ENCODE results near the gene SNAPC4.

DNA sequence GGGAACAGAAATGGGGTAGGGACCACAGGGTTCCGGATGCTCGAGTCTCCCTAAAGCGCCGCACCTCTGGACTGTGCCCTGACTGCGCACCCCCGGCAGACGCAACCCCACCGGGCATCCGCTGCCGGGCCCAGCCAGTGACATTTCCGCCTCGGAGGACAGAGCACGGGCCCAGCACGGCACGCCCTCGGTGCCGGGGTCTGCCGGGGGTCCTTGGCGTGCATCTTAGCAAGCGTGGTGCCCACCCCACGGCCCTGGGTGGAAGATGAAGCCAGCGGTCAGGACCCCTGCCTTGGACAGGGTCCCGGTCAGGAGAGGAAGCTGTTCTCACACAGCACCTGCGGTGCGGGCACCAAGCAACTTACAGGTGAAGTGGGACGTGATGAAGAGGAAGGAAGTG lies 32.6 kb upstream of the SNAPC4 start:
- TF ChIP-seq CTCF (IDR thresholded peaks at IDR 0.05; ENCODE audit: insufficient read depth, low read length, poor library complexity, severe bottlenecking), result no peak
- TF ChIP-seq EZH2phosphoT487 (conservative IDR thresholded peaks at IDR 0.05; ENCODE audit: low read length), result no peak
